ENCODE results near the gene ACSM5.
"Not testable (repeated sequence)": the region's sequence is repeated elsewhere in the genome, so short reads cannot be mapped to it uniquely, and the experiment has no call there.

DNA sequence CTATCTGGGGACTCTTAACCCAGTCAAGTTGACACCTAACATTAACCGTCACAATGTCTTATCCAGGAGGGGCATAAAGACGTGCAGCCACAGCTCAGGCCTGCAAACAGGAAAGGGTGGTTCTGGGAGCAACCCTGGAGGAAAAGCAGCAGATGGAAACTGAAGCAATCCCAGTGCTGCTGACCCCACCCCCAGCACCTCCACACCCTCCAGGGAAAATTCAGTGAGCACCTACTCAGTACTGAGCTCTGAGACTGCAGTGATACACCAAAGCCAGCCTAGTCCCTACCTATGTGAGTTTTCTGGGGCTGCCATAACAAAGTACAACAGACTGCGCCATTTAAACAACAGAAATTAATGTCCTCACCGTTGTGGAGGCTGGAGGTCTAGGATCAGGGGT is 32.5 kb downstream of the ACSM5 start:
- TF ChIP-seq, protein P1, sequence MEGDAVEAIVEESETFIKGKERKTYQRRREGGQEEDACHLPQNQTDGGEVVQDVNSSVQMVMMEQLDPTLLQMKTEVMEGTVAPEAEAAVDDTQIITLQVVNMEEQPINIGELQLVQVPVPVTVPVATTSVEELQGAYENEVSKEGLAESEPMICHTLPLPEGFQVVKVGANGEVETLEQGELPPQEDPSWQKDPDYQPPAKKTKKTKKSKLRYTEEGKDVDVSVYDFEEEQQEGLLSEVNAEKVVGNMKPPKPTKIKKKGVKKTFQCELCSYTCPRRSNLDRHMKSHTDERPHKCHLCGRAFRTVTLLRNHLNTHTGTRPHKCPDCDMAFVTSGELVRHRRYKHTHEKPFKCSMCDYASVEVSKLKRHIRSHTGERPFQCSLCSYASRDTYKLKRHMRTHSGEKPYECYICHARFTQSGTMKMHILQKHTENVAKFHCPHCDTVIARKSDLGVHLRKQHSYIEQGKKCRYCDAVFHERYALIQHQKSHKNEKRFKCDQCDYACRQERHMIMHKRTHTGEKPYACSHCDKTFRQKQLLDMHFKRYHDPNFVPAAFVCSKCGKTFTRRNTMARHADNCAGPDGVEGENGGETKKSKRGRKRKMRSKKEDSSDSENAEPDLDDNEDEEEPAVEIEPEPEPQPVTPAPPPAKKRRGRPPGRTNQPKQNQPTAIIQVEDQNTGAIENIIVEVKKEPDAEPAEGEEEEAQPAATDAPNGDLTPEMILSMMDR (IDR thresholded peaks at IDR 0.05) = not testable (repeated sequence)
- not testable (repeated sequence) for TF ChIP-seq POLR2A (IDR thresholded peaks at IDR 0.05)

Data from Peyer's patch (tissue), 4 donors.